ENCODE results near the gene SNAPC4. TPM values are rescaled to one million over a fixed set of nuclear protein-coding genes. Genes with fewer than 3 reads are reported as not detected.

The SNAPC4 gene
- total RNA-seq, 1 experiment from 2014 or later, result 24.8 TPM

DNA sequence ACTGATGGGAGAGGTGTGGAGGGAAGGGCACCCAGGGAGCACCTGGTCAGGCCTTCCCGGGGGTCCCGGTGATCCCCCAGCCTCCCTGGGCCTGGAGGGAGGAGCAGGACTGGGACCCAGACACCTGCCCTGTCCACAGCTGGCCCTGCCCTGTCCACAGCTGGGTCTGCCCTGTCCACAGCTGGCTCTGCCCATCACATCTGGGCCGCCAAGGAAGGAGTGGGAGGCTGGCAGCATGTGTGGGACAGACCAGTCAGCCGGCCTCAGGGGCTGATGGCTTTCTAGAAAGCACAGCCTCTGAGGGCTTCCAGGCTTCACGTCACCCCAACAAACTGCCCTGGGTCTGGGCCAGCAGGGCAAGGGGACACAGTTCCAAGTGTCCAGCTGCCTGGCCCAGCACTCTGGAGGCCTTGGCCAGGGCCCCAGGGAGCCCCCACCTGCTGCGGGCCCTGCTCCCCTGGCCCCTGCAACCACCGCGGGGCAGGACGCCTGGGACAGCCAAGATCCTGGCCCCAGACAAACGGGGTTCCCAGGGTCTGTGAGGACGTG, 48.6 kb downstream of the SNAPC4 start:
- CTCF ChIA-PET, result no interaction called here
- intact Hi-C loops (cut with micrococcal nuclease; ENCODE audit: unreplicated experiment), result no loop called here

More for the DNA sequence above, 48.6 kb downstream of the SNAPC4 start:
- no TSS peak for BruUV-seq (replicated peaks)
- Histone ChIP-seq H3K27me3 (replicated peaks; ENCODE audit: insufficient read depth, low read depth, low read length, poor library complexity) (no peaks in the 10 kb centered on the region), H3K9me3 (ENCODE audit: low read depth, low read length, poor library complexity, severe bottlenecking) (no peaks in the 10 kb centered on the region), H3K27ac (ENCODE audit: low read depth, low read length, poor library complexity, severe bottlenecking) (no peak overlapping the region), H3K4me3 (ENCODE audit: low read depth, low read length, poor library complexity, severe bottlenecking) (no peak overlapping the region), H3K4me1 (ENCODE audit: insufficient read depth, low read length, poor library complexity, severe bottlenecking) (no peaks in the 10 kb centered on the region), H3K36me3 (ENCODE audit: insufficient read depth, low read length, poor library complexity, severe bottlenecking) (no peaks in the 10 kb centered on the region)
- TF ChIP-seq CTCF (conservative IDR thresholded peaks at IDR 0.05; ENCODE audit: low read depth, low read length) (no peak), EZH2 (IDR thresholded peaks at IDR 0.05; ENCODE audit: borderline replicate concordance, low read depth, low read length, poor library complexity, severe bottlenecking) (no peak)
- no peak for DNase-seq (ENCODE audit: low spot score)
- POLR2A ChIA-PET (ENCODE audit: low non-redundant PET), result no interaction called here

Other genes with a start within 250 kb of the SNAPC4 start
- 0.11 TPM in 1 of 2 replicates, not detected in the other for gene LHX3, start 195.0 kb downstream of the SNAPC4 start, total RNA-seq (2021)
- gene QSOX2, start 154.4 kb downstream of the SNAPC4 start, total RNA-seq (2021), result 38.0 and 43.7 TPM in 2 replicates
- gene CCDC187, start 96.1 kb downstream of the SNAPC4 start, total RNA-seq (2021), result not detected in 2 replicates
- 36.4 and 48.5 TPM in 2 replicates for gene GPSM1, start 72.6 kb downstream of the SNAPC4 start, total RNA-seq (2021)
- gene DNLZ, start 36.4 kb downstream of the SNAPC4 start, total RNA-seq (2021), result 32.7 and 37.3 TPM in 2 replicates
- 4.8 and 5.4 TPM in 2 replicates for gene CARD9, start 26.5 kb downstream of the SNAPC4 start, total RNA-seq (2021)
- gene ENTR1, start 10.4 kb upstream of the SNAPC4 start, total RNA-seq (2021), result 135 and 146 TPM in 2 replicates
- 84.1 and 94.8 TPM in 2 replicates for gene PMPCA, start 10.5 kb upstream of the SNAPC4 start, total RNA-seq (2021)
- 26.2 and 27.7 TPM in 2 replicates for gene INPP5E, start 39.7 kb upstream of the SNAPC4 start, total RNA-seq (2021)
- 72.9 and 73.7 TPM in 2 replicates for gene SEC16A, start 82.9 kb upstream of the SNAPC4 start, total RNA-seq (2021)
- gene NOTCH1, start 145.9 kb upstream of the SNAPC4 start, total RNA-seq (2021), result 37.2 and 50.2 TPM in 2 replicates

Data from A673 (cell line).